NB4 (cell line): ENCODE measurements around the gene SURF2.
"Not testable (repeated sequence)": the region's sequence is repeated elsewhere in the genome, so short reads cannot be mapped to it uniquely, and the experiment has no call there.

Experiments
- CTCF ChIP-seq: IDR thresholded peaks from one replicate; pipeline ENCODE4 v1.5.1; 2012; ENCODE audit warnings: low read depth, low read length
- POLR2A ChIP-seq: IDR thresholded peaks from 2 replicates; pipeline ENCODE4 v1.6.1; 2011; ENCODE audit warnings: mild to moderate bottlenecking; ENCODE audit not compliant: insufficient read length; ENCODE audit errors: extremely low read depth
- TF ChIP-seq, protein P1 (sequence below): IDR thresholded peaks from 2 replicates; pipeline ENCODE4 v1.6.1; 2011; ENCODE audit warnings: low read depth, low read length

DNA sequence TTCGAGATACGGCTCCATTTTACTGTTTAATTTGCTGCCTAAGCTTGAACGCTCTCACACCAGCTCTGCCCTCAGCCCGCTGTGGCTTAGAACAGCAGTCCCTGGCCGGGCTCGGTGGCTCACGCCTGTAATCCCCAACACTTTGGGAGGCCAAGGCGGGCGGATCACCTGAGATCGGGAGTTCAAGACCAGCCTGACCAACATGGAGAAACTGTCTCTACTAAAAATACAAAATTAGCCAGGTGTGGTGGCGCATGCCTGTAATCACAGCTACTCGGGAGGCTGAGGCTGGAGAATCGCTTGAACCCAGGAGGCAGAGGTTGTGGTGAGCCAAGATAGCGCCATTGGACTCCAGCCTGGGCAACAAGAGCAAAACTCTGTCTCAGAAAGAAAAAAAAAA, 20.9 kb downstream of the SURF2 start:
- not testable (repeated sequence) for TF ChIP-seq CTCF, POLR2A
- TF ChIP-seq, protein P1, sequence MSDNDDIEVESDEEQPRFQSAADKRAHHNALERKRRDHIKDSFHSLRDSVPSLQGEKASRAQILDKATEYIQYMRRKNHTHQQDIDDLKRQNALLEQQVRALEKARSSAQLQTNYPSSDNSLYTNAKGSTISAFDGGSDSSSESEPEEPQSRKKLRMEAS: not testable (repeated sequence)
